HG03108 (cell line): ENCODE measurements around the gene SLC25A39.
"Not testable (repeated sequence)": the region's sequence is repeated elsewhere in the genome, so short reads cannot be mapped to it uniquely, and the experiment has no call there.

Experiments used
- ATAC-seq: cut with Tn5 transposase; IDR thresholded peaks from one replicate; pipeline ENCODE4 v1.9.1; 2021; ENCODE audit warnings: moderate library complexity; ENCODE audit not compliant: unreplicated experiment

The SLC25A39 gene, protein sequence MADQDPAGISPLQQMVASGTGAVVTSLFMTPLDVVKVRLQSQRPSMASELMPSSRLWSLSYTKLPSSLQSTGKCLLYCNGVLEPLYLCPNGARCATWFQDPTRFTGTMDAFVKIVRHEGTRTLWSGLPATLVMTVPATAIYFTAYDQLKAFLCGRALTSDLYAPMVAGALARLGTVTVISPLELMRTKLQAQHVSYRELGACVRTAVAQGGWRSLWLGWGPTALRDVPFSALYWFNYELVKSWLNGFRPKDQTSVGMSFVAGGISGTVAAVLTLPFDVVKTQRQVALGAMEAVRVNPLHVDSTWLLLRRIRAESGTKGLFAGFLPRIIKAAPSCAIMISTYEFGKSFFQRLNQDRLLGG

DNA sequence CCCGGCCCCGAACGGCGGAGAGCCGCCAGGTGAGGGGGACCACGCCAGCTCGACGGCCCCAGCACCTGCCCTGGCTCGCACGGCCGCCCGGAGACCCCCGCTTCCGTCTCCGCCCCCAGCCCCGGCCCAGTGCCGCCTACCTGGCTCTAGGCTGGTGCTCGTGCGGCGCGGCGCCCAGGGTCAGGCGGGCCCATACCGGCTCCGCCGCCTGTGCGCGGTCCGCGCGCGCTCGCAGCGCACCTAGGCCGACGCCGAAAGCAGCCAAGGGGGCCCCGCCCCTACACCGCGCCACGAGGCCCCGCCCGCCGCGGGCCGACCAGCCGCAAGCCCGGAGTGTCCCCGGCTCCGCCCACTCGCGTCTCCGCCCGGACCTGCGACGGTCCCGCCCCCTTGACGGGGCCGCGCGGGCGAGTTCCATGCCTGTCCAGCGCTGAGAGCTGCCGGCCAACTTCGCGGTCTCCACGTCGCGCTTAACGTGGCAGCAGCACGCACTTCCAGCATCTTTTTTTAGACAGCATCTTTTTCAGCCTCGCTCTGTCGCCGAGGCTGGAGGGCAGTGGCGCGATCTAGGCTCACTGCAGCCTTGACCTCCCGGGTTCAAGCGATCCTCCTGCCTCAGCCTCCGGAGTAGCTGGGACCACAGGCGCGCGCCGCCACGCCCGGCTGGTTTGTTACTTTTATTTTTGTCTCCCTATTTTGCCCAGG, at the start of gene SLC25A39:
TSS of gene SLC25A39 (minus strand) at position 253 of the 705 bp plus-strand sequence. CDS start 1,261 bp downstream, outside the sequence.
- peak; percentile 53 for ATAC-seq

DNA sequence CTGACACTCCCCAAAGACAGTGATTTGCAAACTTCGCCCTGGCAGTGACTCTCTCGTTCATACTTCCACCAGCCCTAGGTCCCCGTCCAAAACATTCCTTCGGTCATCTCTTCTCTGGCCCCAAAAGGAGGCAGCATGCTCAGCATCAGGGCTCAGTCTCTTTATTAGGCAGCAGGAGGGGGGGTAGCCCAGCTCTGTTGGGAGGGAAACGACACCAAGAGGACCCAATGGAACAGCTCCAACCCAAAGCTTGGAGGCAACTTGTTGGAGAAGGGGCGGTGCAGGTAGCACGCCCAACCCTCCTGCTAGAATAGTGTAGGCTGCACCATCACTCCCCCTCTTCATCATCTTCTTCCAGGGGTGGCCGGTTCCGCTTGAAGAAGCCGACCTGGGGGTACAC, 47.4 kb upstream of the SLC25A39 start:
- no peak for ATAC-seq

DNA sequence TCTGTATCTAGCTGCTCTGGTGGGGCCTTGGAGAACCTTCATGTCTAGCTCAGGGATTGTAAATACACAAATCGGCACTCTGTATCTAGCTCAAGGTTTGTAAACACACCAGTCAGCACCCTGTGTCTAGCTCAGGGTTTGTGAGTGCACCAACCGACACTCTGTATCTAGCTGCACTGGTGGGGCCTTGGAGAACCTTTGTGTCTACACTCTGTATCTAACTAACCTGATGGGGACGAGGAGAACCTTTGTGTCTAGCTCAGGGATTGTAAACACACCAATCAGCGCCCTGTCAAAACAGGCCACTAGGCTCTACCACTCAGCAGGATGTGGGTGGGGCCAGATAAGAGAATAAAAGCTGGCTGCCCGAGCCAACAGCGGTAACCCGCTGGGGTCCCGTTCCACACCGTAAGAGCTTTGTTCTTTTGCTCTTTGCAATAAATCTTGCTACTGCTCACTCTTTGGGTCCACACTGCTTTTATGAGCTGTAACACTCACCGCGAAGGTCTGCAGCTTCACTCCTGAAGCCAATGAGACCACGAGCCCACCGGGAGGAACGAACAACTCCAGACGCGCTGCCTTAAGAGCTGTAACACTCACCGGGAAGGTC, 44.9 kb upstream of the SLC25A39 start:
- ATAC-seq, result not testable (repeated sequence)

DNA sequence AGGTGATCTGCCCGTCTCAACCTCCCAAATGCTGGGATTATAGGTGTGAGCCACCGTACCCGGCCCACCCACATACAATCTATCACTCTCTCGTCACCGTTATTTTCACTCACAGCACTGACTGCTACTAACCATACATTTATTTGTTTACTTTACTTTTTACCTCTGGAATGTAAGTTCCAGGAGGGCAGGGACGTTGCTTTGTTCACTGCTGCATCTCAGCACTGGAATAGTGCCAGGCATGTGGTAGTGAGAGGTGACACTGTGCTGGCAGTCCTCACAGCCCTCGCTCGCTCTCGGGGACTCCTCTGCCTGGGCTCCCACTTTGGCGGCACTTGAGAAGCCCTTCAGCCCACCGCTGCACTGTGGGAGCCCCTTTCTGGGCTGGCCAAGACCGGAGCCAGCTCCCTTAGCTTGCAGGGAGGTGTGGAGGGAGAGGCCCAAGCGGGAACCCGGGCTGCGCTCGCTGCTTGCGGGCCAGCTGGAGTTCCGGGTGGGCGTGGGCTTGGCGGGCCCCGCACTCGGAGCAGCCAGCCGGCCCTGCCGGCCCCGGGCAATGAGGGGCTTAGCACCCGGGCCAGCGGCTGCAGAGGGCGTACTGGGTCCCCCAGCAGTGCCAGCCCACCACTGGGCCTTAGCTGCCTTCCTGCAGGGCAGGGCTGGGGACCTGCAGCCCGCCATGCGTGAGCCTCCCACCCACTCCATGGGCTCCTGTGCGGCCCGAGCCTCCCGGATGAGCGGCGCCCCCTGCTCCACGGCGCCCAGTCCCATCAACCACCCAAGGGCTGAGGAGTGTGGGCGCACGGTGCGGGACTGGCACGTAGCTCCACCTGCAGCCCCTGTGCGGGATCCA, 44.0 kb upstream of the SLC25A39 start:
- ATAC-seq, result not testable (repeated sequence)

DNA sequence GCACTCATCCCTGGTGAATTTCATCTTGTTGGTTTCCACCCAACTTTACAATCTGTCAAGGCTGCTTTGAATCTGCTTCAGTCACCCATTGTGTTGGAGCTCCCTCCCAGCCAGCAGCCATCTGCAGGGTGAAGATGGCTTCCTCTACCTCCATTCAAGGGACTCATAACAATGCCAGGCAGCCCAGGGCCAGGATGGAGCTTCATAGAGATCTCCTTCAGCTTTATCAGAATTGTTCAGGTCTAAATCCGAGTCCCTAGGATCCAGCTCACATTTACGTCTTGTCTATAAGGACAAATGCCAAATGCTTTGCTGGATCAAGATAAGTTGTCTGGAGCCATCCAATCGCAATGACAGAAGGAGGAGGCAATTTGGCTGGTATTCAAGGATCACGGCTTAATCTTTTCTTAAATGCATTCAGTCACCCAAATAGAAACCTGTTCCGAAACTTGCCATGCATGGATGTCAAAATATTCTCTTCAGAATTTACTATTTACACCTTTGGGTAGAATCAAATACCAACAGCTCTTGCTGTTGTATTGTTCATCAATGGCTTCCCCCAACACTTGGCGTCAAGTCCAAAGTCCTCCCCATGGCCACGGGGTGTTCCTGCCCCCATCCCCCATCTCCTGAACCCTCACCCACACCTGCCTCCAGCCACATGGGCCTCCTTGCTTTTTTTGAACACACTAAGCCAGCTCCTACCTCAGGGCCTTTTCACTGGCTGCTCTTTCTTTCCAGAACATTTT, 42.8 kb upstream of the SLC25A39 start:
- ATAC-seq, result no peak

DNA sequence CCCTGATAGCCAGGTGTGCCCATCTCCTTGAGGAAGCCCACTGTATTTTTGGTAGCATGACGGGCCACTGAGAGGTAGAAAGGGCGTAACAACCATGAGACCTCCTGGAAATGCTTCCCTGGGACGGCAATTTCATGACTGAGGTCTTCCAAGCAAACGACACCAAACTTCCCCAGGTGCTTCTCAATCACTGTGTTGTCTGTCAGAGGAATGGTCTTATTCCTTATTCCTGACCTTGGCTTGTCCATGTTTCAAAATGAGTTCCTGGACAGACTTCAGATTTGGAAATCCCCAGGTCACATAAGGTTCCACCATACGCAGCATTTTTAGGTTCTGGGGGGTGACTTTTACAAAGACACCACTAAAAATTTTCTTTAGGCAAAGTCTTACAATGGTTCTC, 40.4 kb upstream of the SLC25A39 start:
- not testable (repeated sequence) for ATAC-seq

DNA sequence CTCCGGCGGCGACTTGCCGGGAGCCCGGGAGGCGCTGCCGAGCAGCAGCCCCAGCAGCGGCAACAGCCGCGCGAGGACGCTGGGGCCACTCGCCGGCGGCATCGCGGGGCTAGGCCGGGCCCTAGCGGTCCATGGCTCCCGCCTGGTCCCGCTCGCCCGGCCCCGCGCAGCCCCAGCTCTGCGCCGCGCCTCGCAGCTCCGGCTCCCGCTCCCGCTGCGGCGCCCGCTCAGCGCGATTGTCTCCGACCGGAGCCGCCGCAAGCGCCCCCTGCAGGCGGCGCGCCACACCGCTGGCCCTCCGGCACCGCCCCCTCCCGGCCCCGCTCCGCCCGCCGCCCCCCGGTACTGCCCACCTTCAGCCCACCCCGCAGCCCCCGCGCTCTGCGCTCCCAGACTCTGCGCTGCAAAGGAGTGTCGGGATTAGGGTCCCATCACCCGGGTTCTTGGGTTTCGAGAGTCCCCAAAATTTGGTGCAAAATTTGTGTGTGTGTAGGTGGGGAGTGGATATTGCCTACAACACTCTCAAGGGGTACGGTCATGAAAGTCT, 39.1 kb upstream of the SLC25A39 start, which contains the start of gene FAM171A2:
TSS of gene FAM171A2 (minus strand) at position 241 of the 547 bp plus-strand sequence. CDS start at position 102, 139 bp downstream.
- no peak for ATAC-seq

DNA sequence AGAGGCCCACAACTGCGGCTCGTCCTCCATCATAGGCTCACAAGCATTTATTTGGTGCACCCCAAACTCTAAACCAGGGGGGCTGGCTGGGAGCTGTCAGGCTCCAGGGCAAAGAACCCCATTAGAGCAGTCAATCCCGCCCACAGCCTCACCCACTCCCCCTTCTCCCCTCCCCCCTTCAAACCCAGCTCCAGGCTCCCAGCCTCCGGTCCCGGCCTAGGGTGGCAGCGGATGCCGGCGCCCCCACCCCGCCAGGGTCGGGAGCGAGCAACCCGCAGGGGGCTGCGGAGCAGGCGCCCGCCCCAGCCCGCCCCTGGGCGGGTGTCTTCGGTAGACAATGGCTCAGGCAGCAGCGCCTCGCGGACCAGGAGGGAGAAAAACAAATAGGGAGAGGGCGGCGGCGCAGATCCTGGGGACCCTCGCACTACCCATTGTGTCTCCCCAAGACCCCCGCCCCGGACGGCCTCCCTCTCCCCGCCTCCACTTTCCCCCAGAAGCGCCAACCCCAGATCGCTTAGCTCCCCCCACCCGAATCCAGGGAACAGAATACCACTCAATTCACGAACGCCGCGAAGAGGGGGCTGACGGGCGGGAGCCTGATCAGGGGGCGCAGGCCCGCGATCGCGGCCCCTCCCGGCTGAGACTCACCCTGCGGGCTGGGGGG, 38.5 kb upstream of the SLC25A39 start:
- no peak for ATAC-seq

DNA sequence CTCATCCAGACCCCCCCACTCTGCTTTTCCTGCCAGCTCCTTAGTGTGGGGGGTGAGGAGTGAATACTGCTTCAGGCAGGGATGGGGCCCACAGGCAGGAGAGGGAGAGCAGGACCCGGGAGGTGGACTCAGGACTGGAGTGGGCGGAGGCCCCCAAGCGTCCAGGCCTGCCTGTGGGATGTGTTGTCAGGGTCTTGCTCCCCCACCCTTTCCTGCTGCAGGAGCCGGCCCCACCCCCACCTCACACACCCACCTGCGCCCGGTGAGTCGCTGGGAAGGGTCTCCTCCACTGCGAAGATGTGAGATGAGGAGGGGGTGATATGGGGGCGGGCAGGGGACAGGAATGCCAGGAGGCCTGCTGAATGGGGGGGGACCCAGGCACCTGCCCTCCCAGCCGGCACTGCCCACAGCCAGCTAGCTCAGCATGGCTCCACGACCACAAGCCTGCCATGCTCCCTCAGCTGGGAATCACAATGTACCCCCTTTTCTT, 37.9 kb upstream of the SLC25A39 start:
- ATAC-seq, result no peak

DNA sequence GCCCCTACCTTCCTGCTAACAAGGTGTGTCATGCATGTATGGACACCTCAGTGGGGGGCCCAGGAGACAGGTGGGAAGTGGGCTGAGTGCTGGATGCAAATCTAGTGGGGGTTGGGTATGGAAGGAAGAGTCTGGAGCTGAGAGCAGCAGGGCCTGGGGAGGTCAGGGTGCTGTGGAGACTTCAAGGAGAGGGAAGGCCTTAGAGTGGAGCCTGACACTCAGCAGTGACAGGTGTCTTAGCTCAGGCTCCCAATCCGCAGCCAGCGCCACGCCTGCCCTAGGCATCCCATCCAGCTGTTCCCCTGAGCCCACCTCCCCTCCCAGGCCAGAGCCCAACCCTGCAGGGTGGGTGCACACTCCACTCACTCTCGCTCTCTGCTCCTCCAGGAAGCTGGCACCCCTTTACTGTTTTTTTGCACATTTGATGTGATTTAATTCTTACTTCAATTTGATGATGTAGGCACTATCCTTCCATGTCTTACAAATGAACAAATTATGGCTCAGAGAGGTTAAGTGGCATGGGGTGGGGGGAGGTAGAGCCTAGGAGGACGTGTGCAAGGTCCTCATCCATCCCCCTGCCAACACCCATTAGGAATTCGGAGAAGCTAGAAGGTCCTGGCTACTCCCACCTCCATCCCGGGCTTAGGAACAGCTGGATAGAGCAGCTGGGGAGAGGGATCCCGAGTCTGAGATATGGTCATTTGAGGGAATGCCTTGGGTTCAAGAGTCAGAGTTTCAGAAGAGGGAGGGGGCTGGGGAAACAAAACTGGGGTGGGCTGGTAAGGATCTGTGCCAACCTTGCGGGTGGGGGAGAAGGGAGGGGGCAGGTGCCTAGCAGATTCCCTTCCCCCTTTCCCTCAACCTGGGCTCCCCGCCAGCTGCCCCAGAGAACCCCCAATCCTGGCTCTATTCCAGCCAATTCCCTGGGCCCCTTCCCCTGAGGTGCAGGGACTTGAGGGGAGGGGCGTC, 37.0 kb upstream of the SLC25A39 start:
- ATAC-seq, result no peak

DNA sequence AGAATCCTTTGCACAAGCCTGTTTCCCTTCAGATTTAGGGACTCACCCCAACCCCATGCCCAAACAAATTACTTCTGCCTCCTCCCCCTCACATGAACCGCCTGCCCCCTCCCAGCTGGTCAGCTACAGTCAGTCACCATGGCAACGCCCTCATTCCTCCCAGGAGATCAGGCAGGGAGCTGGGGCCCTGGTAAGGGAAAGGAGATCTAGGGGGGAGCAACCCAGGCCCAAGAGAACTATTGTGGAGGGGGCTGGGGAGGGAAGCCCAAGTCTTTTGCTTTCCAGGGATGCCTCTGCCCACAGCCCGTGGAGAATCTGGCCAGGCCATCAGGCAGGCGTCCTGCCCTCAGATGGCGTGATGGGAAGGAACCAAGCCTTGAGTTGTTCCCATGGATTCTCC, 36.2 kb upstream of the SLC25A39 start:
- no peak for ATAC-seq

DNA sequence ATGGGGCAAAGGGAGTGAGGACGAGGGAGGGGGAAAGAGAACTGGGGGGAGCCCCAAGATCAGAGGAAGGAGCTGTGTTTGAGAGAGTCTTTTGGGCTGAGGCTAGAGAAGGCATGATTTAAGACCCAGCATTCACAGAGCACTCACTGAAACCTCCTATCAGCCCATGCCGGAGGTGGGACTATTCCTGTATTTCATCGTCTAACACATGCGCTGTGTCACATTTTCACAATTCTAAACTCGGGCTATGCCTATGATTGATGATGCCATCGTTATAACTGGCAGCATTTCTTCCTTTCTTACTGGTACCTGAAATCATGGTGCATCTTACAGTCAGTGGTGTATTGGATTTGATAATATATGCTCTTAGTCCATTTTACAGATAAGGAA, 35.5 kb upstream of the SLC25A39 start:
- no peak for ATAC-seq

DNA sequence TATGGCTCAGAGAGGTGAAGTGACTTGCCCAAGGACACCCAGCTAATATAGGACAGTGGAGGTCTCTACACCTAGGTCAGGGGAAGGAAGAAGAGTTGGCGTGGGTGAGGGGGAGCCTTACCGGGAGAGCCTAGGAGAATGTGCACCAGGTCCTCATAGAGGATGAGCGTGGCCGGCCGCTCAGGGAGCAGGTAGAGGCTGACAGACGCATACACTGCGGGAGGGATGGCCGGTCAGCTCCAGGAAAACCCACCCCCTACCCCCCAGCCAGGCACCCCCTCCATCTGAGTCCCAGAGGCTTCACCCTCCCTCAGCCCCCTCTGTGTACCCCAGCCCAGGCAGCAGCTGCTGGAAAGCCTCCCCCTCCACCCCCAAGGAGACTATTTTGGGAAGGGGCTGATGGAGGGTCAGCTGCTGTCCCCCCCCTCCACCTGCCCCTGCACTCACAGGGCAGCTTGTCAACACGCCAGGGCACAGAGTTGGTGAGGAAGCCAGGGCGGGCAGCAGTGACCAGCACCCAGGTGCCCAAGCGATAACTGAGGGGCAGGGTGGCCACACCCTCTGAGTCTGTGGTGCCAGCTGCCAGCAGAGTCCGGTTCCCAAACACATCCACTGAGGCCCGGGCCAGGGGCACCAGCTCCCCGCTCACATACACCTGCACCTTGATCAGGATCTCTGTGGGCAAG, 35.0 kb upstream of the SLC25A39 start:
- ATAC-seq, result no peak

DNA sequence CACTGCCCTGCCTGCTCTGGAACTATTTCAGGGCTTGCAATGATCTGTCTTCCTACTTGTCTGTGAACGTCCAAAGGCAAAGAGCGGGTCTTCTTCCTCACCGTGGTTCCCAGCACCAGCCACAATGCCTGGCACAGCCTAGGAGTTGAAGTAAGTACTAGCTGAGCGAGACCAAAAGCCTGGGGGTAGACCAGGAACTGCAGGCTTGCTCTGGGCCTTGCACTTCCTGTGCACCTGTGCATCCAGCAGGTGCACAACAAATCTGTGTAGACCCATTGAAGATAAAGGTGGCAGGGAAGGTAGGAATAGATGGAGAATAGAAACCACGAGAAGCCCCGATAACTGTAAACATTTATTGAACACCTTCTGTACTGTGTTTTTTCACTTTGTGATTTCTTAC, 34.4 kb upstream of the SLC25A39 start:
- ATAC-seq, result no peak

DNA sequence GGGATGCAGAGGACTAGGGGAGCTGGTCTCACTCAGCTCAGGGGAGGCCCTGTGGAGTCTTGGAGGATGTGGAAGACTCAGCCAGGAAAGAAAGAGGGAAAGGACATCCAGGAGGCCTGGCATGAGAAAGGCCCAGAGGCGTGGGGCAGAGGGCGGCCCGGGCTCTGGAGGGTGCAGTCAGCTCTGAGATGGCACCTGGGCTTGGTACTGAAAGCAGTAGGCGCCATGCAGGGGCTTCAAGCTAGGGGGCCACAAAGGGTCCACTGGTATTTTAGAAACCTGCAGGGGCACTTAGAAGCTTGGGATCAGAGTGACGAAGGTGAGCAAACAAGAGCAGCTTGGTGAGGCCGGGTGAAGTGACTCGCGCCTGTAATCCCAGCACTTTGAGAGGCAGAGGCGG, 33.4 kb upstream of the SLC25A39 start:
- no peak for ATAC-seq

DNA sequence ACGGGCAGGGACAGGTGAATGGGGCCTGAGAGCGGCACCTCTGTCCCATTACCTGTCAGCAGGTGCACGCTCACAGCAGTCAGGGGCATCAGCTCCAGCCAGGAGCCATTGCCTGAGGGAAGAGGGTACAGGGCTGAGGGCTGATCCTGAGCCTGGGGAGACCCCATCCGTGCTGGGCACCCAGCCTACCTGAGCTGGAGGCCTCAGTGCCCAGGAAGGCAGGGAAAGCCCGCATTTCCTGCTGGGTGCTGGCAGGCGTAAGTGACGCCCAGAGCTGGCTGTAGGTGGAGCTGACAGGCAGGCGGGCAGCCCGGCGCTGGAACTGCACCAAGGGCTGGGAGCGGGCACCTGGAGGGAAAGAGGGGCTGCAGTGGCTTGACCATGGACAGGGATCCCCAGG, 31.6 kb upstream of the SLC25A39 start:
- ATAC-seq, result no peak

DNA sequence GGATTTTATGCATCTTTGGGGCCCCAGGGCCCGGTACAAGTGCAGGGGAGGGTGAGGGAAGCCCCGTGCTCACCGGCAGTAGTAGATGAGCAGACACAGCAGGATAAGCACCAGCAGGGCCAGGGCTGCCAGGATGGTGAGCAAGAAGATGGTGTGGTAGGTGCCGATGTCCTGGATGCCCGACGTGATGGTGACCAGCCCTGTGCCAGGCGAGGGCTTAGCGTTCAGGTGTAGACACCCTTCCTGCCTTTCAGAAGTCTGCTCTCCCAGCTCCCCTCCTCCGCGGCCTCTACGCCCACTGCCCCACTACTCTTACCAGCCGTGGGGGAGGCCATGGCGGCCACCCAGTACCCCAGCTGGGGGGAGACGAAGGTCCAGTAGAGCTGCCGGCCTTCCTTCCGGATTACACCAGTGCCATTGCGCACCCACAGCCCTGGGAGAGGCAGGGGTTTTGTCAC, 31.0 kb upstream of the SLC25A39 start:
- no peak for ATAC-seq
